IPS-20b (cell line): ENCODE data around the gene HTT.

Experiments used
- H3K27ac ChIP-seq: one replicate; pipeline ENCODE4 v1.5.1; 2013; ENCODE audit warnings: low read length
- H3K27me3 ChIP-seq: 2 replicates; pipeline ENCODE4 v1.6.1; 2013; ENCODE audit warnings: mild to moderate bottlenecking, low read length, inconsistent platforms; ENCODE audit not compliant: insufficient read depth
- H3K36me3 ChIP-seq: 2 replicates; pipeline ENCODE4 v1.6.1; 2013; ENCODE audit warnings: low read depth, mild to moderate bottlenecking, inconsistent platforms, low read length, moderate library complexity; ENCODE audit not compliant: insufficient read depth
- H3K4me1 ChIP-seq: 2 replicates; pipeline ENCODE4 v1.6.1; 2013; ENCODE audit warnings: mild to moderate bottlenecking, control low read depth, inconsistent platforms, low read length, moderate library complexity; ENCODE audit not compliant: insufficient read depth
- H3K4me3 ChIP-seq: 2 replicates; pipeline ENCODE4 v1.5.1; 2013; ENCODE audit warnings: mild to moderate bottlenecking, low read length, inconsistent platforms
- H3K9ac ChIP-seq: 2 replicates; pipeline ENCODE4 v1.6.1; 2013; ENCODE audit warnings: low read depth, mild to moderate bottlenecking, inconsistent platforms, low read length, moderate library complexity
- H3K9me3 ChIP-seq: 2 replicates; pipeline ENCODE4 v1.6.1; 2013; ENCODE audit warnings: mild to moderate bottlenecking, low read depth, low read length, inconsistent platforms; ENCODE audit not compliant: insufficient read depth

The HTT gene

GRCh38 chr4:3074078-3074845, at the start of gene HTT, which contains the start of gene HTT-AS:
TSS of gene HTT (plus strand) at chr4:3074681. CDS start at chr4:3074826, 145 bp downstream.
TSS of gene HTT-AS (minus strand) at chr4:3074538.
- Histone ChIP-seq H3K4me1 (peaks cover 10% of the 10 kb centered on the region; the same call in 1 of the 2 replicates), H3K9ac (peak within 1 kb of the TSS; percentile 95), H3K9me3 (no peaks in the 10 kb centered on the region), H3K36me3 (no peaks in the 10 kb centered on the region), H3K27ac (peak within 1 kb of the TSS; percentile 65), H3K4me3 (peak within 1 kb of the TSS; percentile 97), H3K27me3 (peaks cover 3% of the 10 kb centered on the region; the same call in 1 of the 2 replicates)

GRCh38 chr4:3025881-3026280, 48.6 kb upstream of the HTT start:
- Histone ChIP-seq H3K4me3 (no peak overlapping the region), H3K36me3 (no peaks in the 10 kb centered on the region), H3K27me3 (no peaks in the 10 kb centered on the region), H3K9me3 (no peaks in the 10 kb centered on the region), H3K9ac (no peak overlapping the region), H3K4me1 (no peaks in the 10 kb centered on the region), H3K27ac (no peak overlapping the region)

GRCh38 chr4:3026540-3026939, 47.9 kb upstream of the HTT start:
- no peaks in the 10 kb centered on the region for H3K27me3 ChIP-seq
- no peak overlapping the region for H3K4me3 ChIP-seq
- no peaks in the 10 kb centered on the region for H3K4me1 ChIP-seq
- H3K36me3 ChIP-seq: no peaks in the 10 kb centered on the region
- no peak overlapping the region for H3K9ac ChIP-seq
- H3K9me3 ChIP-seq: no peaks in the 10 kb centered on the region
- no peak overlapping the region for H3K27ac ChIP-seq

- H3K27ac ChIP-seq: no peak overlapping the region
- no peaks in the 10 kb centered on the region for H3K36me3 ChIP-seq
- H3K4me1 ChIP-seq: no peaks in the 10 kb centered on the region
- no peaks in the 10 kb centered on the region for H3K9me3 ChIP-seq
- no peak overlapping the region for H3K9ac ChIP-seq
- no peak overlapping the region for H3K4me3 ChIP-seq
- H3K27me3 ChIP-seq: no peaks in the 10 kb centered on the region
Observed at GRCh38 chr4:3029464-3029863, 45.0 kb upstream of the HTT start.

GRCh38 chr4:3030566-3031356, 43.7 kb upstream of the HTT start:
- H3K36me3 ChIP-seq: no peaks in the 10 kb centered on the region
- H3K9ac ChIP-seq: no peak overlapping the region
- no peaks in the 10 kb centered on the region for H3K27me3 ChIP-seq

GRCh38 chr4:3031357-3032082, 43.0 kb upstream of the HTT start:
- no peak overlapping the region for H3K27ac ChIP-seq
- no peaks in the 10 kb centered on the region for H3K27me3 ChIP-seq
- no peaks in the 10 kb centered on the region for H3K4me1 ChIP-seq
- no peaks in the 10 kb centered on the region for H3K36me3 ChIP-seq
- H3K9ac ChIP-seq: no peak overlapping the region
- H3K4me3 ChIP-seq: no peak overlapping the region
- H3K9me3 ChIP-seq: no peaks in the 10 kb centered on the region

More at GRCh38 chr4:3030566-3031356, 43.7 kb upstream of the HTT start:
- no peaks in the 10 kb centered on the region for H3K9me3 ChIP-seq
- no peaks in the 10 kb centered on the region for H3K4me1 ChIP-seq
- H3K27ac ChIP-seq: no peak overlapping the region
- H3K4me3 ChIP-seq: no peak overlapping the region

GRCh38 chr4:3034231-3034630, 40.2 kb upstream of the HTT start:
- Histone ChIP-seq H3K9ac (no peak overlapping the region), H3K27me3 (0 out of 2 replicates have a peak, but pooled peaks cover 4% of the 10 kb centered on the region), H3K27ac (no peak overlapping the region), H3K36me3 (no peaks in the 10 kb centered on the region), H3K9me3 (no peaks in the 10 kb centered on the region), H3K4me1 (no peaks in the 10 kb centered on the region), H3K4me3 (no peak overlapping the region)

- Histone ChIP-seq H3K4me3 (no peak overlapping the region), H3K9ac (no peak overlapping the region), H3K36me3 (no peaks in the 10 kb centered on the region), H3K4me1 (no peaks in the 10 kb centered on the region), H3K27ac (no peak overlapping the region), H3K27me3 (0 out of 2 replicates have a peak, but pooled peaks cover 4% of the 10 kb centered on the region), H3K9me3 (no peaks in the 10 kb centered on the region)
Observed at GRCh38 chr4:3035249-3035648, 39.2 kb upstream of the HTT start.

- H3K9me3 ChIP-seq: no peaks in the 10 kb centered on the region
- no peaks in the 10 kb centered on the region for H3K36me3 ChIP-seq
- no peak overlapping the region for H3K4me3 ChIP-seq
- 0 out of 2 replicates have a peak, but pooled peaks cover 4% of the 10 kb centered on the region for H3K27me3 ChIP-seq
- no peak overlapping the region for H3K27ac ChIP-seq
- no peaks in the 10 kb centered on the region for H3K4me1 ChIP-seq
- H3K9ac ChIP-seq: no peak overlapping the region
Observed at GRCh38 chr4:3035674-3036073, 38.8 kb upstream of the HTT start.

- Histone ChIP-seq H3K9me3 (no peaks in the 10 kb centered on the region), H3K36me3 (no peaks in the 10 kb centered on the region), H3K9ac (no peak overlapping the region), H3K27me3 (0 out of 2 replicates have a peak, but pooled peaks cover 4% of the 10 kb centered on the region), H3K4me1 (no peaks in the 10 kb centered on the region), H3K27ac (no peak overlapping the region), H3K4me3 (no peak overlapping the region)
Observed at GRCh38 chr4:3036131-3036952, 38.1 kb upstream of the HTT start.
